ENCODE measurements around the gene EPHB4.
"Not testable (repeated sequence)": the region's sequence is repeated elsewhere in the genome, so short reads cannot be mapped to it uniquely, and the experiment has no call there.

Gene EPHB4

GRCh38 chr7:100854899-100855298, 27.6 kb upstream of the EPHB4 start:
- in situ Hi-C loops (cut with HindIII; ENCODE audit: low sequenced_read_pairs), result not testable (repeated sequence)

- in situ Hi-C loops (cut with HindIII; ENCODE audit: low sequenced_read_pairs), result no loop called here
These were observed 27.0 kb upstream of the EPHB4 start for GRCh38 chr7:100854146-100854895.

GRCh38 chr7:100852048-100852872, 24.9 kb upstream of the EPHB4 start, which contains the start of gene SLC12A9:
TSS of gene SLC12A9 (plus strand) at chr7:100852713. CDS start at chr7:100854198, 1,485 bp downstream.
- in situ Hi-C loops (cut with HindIII; ENCODE audit: low sequenced_read_pairs), result no loop called here

DNA sequence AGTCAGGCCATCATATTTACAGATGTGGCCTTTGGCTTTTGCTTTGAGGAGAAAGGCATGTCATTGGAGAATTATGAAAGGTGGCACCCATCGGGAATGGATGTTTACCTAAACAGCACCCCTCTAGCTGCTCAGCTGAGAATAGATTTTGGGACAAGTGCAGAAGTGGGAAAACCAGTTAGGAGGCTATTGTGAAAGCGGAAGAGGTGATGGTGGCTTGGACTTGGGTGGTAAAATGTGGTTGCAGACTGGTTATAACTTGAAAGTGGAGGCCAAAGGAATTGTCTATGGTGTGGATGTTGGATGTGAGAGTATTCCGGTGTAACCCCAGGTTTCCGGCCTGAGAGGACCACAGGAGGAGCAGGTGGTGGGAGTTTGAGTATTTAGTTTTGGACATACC, 20.0 kb upstream of the EPHB4 start:
- in situ Hi-C loops (cut with HindIII; ENCODE audit: low sequenced_read_pairs), result loop anchor here (5.0 to 25.0 kb wide), 2 partner anchors 80 to 135 kb away; partner anchors contain the start of genes EPO and POP7

GRCh38 chr7:100840470-100841100, 13.3 kb upstream of the EPHB4 start:
- in situ Hi-C loops (cut with HindIII; ENCODE audit: low sequenced_read_pairs), result loop anchor here (25.0 kb wide), 1 partner anchor 128 kb away; the partner anchor contains the start of genes EPO and POP7

GRCh38 chr7:100839361-100839760, 12.0 kb upstream of the EPHB4 start:
- in situ Hi-C loops (cut with HindIII; ENCODE audit: low sequenced_read_pairs), result loop anchor here (25.0 kb wide), 1 partner anchor 127 kb away; the partner anchor contains the start of genes EPO and POP7

GRCh38 chr7:100837099-100837836, 9.9 kb upstream of the EPHB4 start:
- in situ Hi-C loops (cut with HindIII; ENCODE audit: low sequenced_read_pairs), result loop anchor here (25.0 kb wide), 1 partner anchor 125 kb away; the partner anchor contains the start of genes EPO and POP7

GRCh38 chr7:100836812-100837098, 9.4 kb upstream of the EPHB4 start:
- in situ Hi-C loops (cut with HindIII; ENCODE audit: low sequenced_read_pairs), result loop anchor here (25.0 kb wide), 1 partner anchor 124 kb away; the partner anchor contains the start of genes EPO and POP7

- in situ Hi-C loops (cut with HindIII; ENCODE audit: low sequenced_read_pairs), result loop anchor here (25.0 kb wide), 1 partner anchor 124 kb away; the partner anchor contains the start of genes EPO and POP7
These were observed 8.8 kb upstream of the EPHB4 start for GRCh38 chr7:100835903-100836811.

GRCh38 chr7:100832281-100832633, 4.9 kb upstream of the EPHB4 start:
- in situ Hi-C loops (cut with HindIII; ENCODE audit: low sequenced_read_pairs), result loop anchor here (25.0 kb wide), 1 partner anchor 120 kb away; the partner anchor contains the start of genes EPO and POP7

DNA sequence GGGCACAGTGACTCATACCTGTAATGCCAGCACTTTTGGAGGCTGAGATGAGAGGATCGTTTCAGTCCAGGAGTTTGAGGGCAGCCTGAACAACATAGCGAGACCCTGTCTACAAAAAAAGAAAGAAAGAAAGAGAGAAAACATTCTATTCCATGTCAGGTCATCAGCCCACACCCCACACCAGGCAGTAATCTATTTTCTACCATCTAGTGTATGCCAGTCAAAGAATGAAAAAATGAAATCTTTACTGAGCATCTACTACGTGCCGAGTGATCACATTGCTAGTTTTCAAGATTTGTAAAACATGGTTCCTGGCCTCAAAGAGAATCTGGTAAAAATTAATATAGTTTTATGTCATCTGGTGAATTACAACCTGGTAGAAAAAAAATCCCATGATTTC, 3.1 kb upstream of the EPHB4 start:
- in situ Hi-C loops (cut with HindIII; ENCODE audit: low sequenced_read_pairs), result loop anchor here (25.0 kb wide), 1 partner anchor 118 kb away; the partner anchor contains the start of genes EPO and POP7

GRCh38 chr7:100829150-100829716, 1.9 kb upstream of the EPHB4 start:
- in situ Hi-C loops (cut with HindIII; ENCODE audit: low sequenced_read_pairs), result loop anchor here (5.0 to 25.0 kb wide), 2 partner anchors 58 to 117 kb away; partner anchors contain the start of genes EPO, POP7 and UFSP1

- in situ Hi-C loops (cut with HindIII; ENCODE audit: low sequenced_read_pairs), result loop anchor here (5.0 to 25.0 kb wide), 2 partner anchors 61 to 114 kb away; partner anchors contain the start of genes EPO, POP7 and UFSP1
These were observed 601 bp downstream of the EPHB4 start for GRCh38 chr7:100826514-100827329.

DNA sequence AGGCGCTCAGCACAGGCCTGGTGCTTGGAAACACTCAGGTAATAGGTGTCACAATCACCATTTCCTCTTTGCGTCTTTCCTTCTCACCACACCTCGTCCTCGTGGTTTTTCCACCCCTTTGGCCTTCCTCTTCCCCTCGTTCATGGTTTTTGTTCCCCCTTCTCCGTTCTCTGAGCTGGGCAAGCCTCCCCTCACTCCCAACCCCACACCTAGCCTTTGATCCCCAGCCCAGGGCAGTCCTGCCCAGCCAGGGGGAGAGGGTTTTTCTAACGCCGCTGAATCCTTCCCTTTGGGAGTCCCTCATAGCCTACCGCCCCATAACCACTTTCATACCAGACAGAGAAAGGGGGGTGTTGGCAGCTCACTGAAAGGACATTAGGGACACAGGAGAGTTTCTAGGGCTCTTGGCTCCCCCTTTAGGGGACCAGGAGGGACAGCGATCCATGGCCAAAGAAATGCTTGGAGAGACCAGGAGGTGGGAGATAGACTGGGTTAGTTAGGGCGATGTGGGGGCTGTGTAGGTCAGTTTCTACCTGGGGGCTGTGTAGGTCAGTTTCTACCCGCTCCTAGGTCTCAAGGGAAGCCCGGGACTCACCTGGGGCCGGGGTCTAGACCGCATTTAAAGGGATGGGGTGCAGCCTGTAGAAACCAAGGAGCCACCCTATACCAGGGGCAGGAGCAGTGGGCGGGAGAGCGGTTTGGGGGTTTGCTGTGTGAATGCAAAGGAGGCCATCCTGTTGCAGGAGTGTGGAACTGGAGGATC, 1.4 kb downstream of the EPHB4 start:
- in situ Hi-C loops (cut with HindIII; ENCODE audit: low sequenced_read_pairs), result loop anchor here (5.0 to 25.0 kb wide), 2 partner anchors 61 to 114 kb away; partner anchors contain the start of genes EPO, POP7 and UFSP1

- in situ Hi-C loops (cut with HindIII; ENCODE audit: low sequenced_read_pairs), result loop anchor here (5.0 to 25.0 kb wide), 2 partner anchors 62 to 113 kb away; partner anchors contain the start of genes EPO, POP7 and UFSP1
These were observed 2.1 kb downstream of the EPHB4 start for GRCh38 chr7:100825215-100825671.

- in situ Hi-C loops (cut with HindIII; ENCODE audit: low sequenced_read_pairs), result loop anchor here (5.0 to 25.0 kb wide), 2 partner anchors 63 to 112 kb away; partner anchors contain the start of genes EPO, POP7 and UFSP1
These were observed 2.7 kb downstream of the EPHB4 start for GRCh38 chr7:100824499-100825214.

Data from endothelial cell of hepatic sinusoid (primary cell).